SU-DHL-6 (cell line): ENCODE data around the gene OR10A4.

Source experiments
- H2AFZ ChIP-seq: fragments of 200-600 bp; sonication (generic); 2 replicates; pipeline ENCODE4 v1.6.1; 2014; ENCODE audit warnings: low read depth, mild to moderate bottlenecking, moderate library complexity, mixed read lengths, antibody characterized with exemption, low read length; ENCODE audit not compliant: severe bottlenecking
- H3F3A ChIP-seq: fragments of 200-600 bp; shearing (Covaris generic); 2 replicates; pipeline ENCODE4 v1.6.0; 2016; ENCODE audit warnings: antibody characterized with exemption, mild to moderate bottlenecking; ENCODE audit not compliant: insufficient read depth
- H3K27ac ChIP-seq: fragments of 200-600 bp; sonication (generic); 2 replicates; pipeline ENCODE4 v1.5.1; 2016; ENCODE audit warnings: low read depth, mild to moderate bottlenecking, low read length, moderate library complexity, mixed read lengths
- H3K27me3 ChIP-seq: fragments of 200-600 bp; sonication (generic), shearing (Covaris generic); 2 replicates; pipeline ENCODE4 v1.6.0; 2014; ENCODE audit warnings: mild to moderate bottlenecking, low read length
- H3K36me3 ChIP-seq: fragments of 200-600 bp; sonication (generic); 2 replicates; pipeline ENCODE4 v1.6.1; 2014; ENCODE audit warnings: mild to moderate bottlenecking, low read length, mixed read lengths
- H3K4me2 ChIP-seq: fragments of 300-600, 200-600 bp; shearing (Covaris generic), sonication (generic); 2 replicates; pipeline ENCODE4 v1.6.0; 2014; ENCODE audit warnings: low read length, low read depth, mild to moderate bottlenecking; ENCODE audit not compliant: poor library complexity, severe bottlenecking
- H3K4me3 ChIP-seq: fragments of 200-600 bp; sonication (generic); 2 replicates; pipeline ENCODE4 v1.5.1; 2014; ENCODE audit warnings: antibody characterized with exemption, low read length, mild to moderate bottlenecking, mixed read lengths; ENCODE audit not compliant: insufficient read depth, poor library complexity, severe bottlenecking
- H3K79me2 ChIP-seq: fragments of 200-600 bp; sonication (generic); 2 replicates; pipeline ENCODE4 v1.6.1; 2014; ENCODE audit warnings: mild to moderate bottlenecking, low read length, moderate library complexity; ENCODE audit not compliant: insufficient read depth
- H3K9ac ChIP-seq: fragments of 200-600 bp; sonication (generic); 2 replicates; pipeline ENCODE4 v1.7.0; 2014; ENCODE audit warnings: mild to moderate bottlenecking, low read length
- H3K9me2 ChIP-seq: fragments of 200-600 bp; sonication (generic); replicated peaks from 2 replicates; pipeline ENCODE4 v1.6.1; 2014; ENCODE audit warnings: low read length; ENCODE audit not compliant: insufficient read depth
- H3K9me3 ChIP-seq: fragments of 200-600 bp; sonication (generic); 2 replicates; pipeline ENCODE4 v1.6.1; 2014; ENCODE audit warnings: low read length, mixed read lengths; ENCODE audit not compliant: insufficient read depth
- H4K20me1 ChIP-seq: fragments of 200-600 bp; sonication (generic); 2 replicates; pipeline ENCODE4 v1.6.1; 2014; ENCODE audit warnings: low read depth, mild to moderate bottlenecking, antibody characterized with exemption, low read length, moderate library complexity, mixed read lengths
- CTCF ChIP-seq: fragments of 200-600 bp; sonication (generic); IDR thresholded peaks from one replicate; pipeline ENCODE4 v1.5.1; 2017; ENCODE audit warnings: antibody characterized with exemption, mild to moderate bottlenecking, low read length, moderate library complexity; ENCODE audit not compliant: insufficient read depth, poor library complexity, severe bottlenecking
- EZH2phosphoT487 ChIP-seq: fragments of 200-600 bp; sonication (generic), shearing (Covaris generic); conservative IDR thresholded peaks from 2 replicates; pipeline ENCODE4 v1.6.1; 2018; ENCODE audit warnings: mild to moderate bottlenecking, antibody characterized with exemption, low read length, moderate library complexity, mixed read lengths

The OR10A4 gene

DNA sequence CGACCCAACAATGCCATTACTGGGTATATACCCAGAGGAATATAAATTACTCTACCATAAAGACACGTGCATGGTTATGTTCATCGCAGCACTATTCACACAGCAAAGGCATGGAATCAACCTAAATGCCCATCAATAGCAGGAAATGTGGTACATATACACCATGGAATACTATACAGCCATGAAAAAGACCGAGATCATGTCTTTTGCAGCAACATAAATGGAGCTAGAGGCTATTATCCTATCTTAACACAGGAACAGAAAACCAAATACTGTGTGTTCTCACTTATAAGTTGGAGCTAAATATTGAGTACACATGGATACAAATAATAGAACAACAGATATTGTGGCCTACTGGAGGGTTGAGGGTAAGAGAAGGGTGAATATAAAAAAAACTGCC lies 12.4 kb downstream of the OR10A4 start:
- Histone ChIP-seq H3K27me3 (no peaks in the 10 kb centered on the region), H3F3A (no peaks in the 10 kb centered on the region), H3K4me2 (no peak overlapping the region), H3K36me3 (no peaks in the 10 kb centered on the region), H2AFZ (no peak overlapping the region), H3K4me3 (no peak overlapping the region), H3K9ac (no peak overlapping the region), H4K20me1 (no peaks in the 10 kb centered on the region), H3K27ac (no peak overlapping the region), H3K9me2 (no peaks in the 10 kb centered on the region), H3K79me2 (no peaks in the 10 kb centered on the region), H3K9me3 (no peaks in the 10 kb centered on the region)
- no peak for TF ChIP-seq EZH2phosphoT487
- no peak for TF ChIP-seq CTCF

DNA sequence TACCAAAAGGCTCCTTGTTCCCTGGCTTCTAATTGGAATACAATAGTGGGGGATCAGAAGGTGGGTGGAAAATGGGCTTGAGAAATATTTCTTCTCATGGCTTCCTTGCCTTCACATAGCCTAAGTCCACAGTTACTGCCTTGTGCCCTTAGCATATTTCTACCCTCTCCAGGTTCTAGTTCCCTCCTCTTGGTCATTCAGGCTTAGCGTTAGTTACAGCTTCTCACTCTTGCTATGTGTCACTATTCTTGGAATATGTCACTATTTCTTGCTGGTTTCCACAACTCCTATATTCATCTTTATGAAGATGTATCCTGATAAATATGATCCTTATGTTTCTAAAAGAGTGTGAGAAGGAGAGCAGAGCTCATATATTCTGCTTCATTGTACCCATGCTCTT lies 13.4 kb downstream of the OR10A4 start:
- Histone ChIP-seq H3K4me3 (no peak overlapping the region), H3K27ac (no peak overlapping the region), H3K9ac (no peak overlapping the region), H3K79me2 (no peaks in the 10 kb centered on the region), H2AFZ (no peak overlapping the region), H4K20me1 (no peaks in the 10 kb centered on the region), H3F3A (no peaks in the 10 kb centered on the region), H3K4me2 (no peak overlapping the region), H3K9me3 (no peaks in the 10 kb centered on the region), H3K9me2 (no peaks in the 10 kb centered on the region), H3K27me3 (no peaks in the 10 kb centered on the region), H3K36me3 (no peaks in the 10 kb centered on the region)
- TF ChIP-seq EZH2phosphoT487 (no peak), CTCF (no peak)

DNA sequence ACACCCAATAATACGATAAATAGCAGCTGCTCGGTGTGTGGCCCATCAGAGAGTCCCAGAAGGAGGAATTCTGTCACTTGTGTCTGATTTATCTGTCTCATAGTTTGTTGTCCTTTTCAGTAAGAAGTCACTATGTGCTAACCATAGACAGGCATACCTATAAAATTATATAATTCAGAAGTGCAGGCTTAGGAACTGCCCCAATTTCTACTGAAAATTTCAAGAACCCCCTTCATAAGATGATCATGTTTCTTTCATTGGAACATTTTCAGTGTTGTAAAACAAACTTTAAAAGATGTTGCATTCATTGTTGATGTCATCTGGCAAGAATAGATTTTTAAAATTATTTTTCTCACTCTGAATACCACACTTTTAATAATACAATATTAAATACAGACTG lies 16.0 kb downstream of the OR10A4 start, which contains the start of gene OR2D2:
OR2D2 (minus strand) TSS at position 101 of the 400 bp plus-strand sequence; CDS start at position 101, 0 bp downstream.
- TF ChIP-seq CTCF (no peak), EZH2phosphoT487 (no peak)
- Histone ChIP-seq H3K27me3 (no peaks in the 10 kb centered on the region), H3K9me3 (no peaks in the 10 kb centered on the region), H4K20me1 (no peaks in the 10 kb centered on the region), H3K4me3 (no peak within 1 kb of the TSS), H3K9ac (no peak within 1 kb of the TSS), H3K4me2 (no peak within 1 kb of the TSS), H3K79me2 (no peaks in the 10 kb centered on the region), H3K9me2 (no peaks in the 10 kb centered on the region), H3K27ac (no peak within 1 kb of the TSS), H2AFZ (no peak within 1 kb of the TSS), H3K36me3 (no peaks in the 10 kb centered on the region), H3F3A (no peaks in the 10 kb centered on the region)
